CD4-positive, CD25-positive, alpha-beta regulatory T cell (primary cell): ENCODE measurements around the gene OR7G2. TPM values are rescaled to one million over a fixed set of nuclear protein-coding genes. Genes with fewer than 3 reads are reported as not detected.

Experiments
- ATAC-seq, 2 donors: fragments of 150-1000 bp; cut with Tn5 transposase; one replicate each; pipeline ENCODE4 v1.10.0; 2021; ENCODE audit warnings: low read depth in 2 of 2, moderate number of reproducible peaks in 2 of 2, moderate library complexity in 1 of 2
- DNase-seq, 3 donors: peaks; one replicate each; pipeline versions ENCODE4 v3.0.0 to v3.0.0-alpha.2; 2012 to 2022; ENCODE audit warnings: mixed read lengths in 1 of 3
- H3K27ac ChIP-seq: one replicate; pipeline ENCODE4 v1.7.0; 2013; ENCODE audit warnings: mild to moderate bottlenecking, low read length; ENCODE audit not compliant: insufficient read depth, poor library complexity, severe bottlenecking
- H3K27me3 ChIP-seq: one replicate; pipeline ENCODE4 v1.7.0; 2013; ENCODE audit warnings: low read length; ENCODE audit not compliant: control insufficient read depth, insufficient read depth
- H3K36me3 ChIP-seq: one replicate; pipeline ENCODE4 v1.7.0; 2013; ENCODE audit warnings: mild to moderate bottlenecking, low read length, moderate library complexity; ENCODE audit not compliant: control insufficient read depth, insufficient read depth
- H3K4me1 ChIP-seq: 2 replicates; pipeline ENCODE4 v1.7.0; 2013; ENCODE audit warnings: mild to moderate bottlenecking, low read length; ENCODE audit not compliant: insufficient read depth, control insufficient read depth, poor library complexity, severe bottlenecking
- H3K4me3 ChIP-seq: one replicate; pipeline ENCODE4 v1.7.0; 2013; ENCODE audit warnings: low read depth, mild to moderate bottlenecking, low read length, moderate library complexity
- H3K9me3 ChIP-seq, 2 experiments: 1 replicate in 1 of 2; 2 replicates in 1 of 2; pipeline ENCODE4 v1.7.0; 2013; ENCODE audit warnings: low read length in 2 of 2, mild to moderate bottlenecking in 1 of 2, moderate library complexity in 1 of 2; ENCODE audit not compliant: control insufficient read depth in 2 of 2
- H3K27ac Mint-ChIP-seq, 3 donors: one replicate each; pipeline ENCODE4 v1.8.0; 2020 to 2022; ENCODE audit warnings: mild to moderate bottlenecking in 3 of 3, mixed read lengths in 3 of 3, moderate library complexity in 2 of 3
- H3K27me3 Mint-ChIP-seq: one replicate; pipeline ENCODE4 v1.8.0; 2022; ENCODE audit warnings: mild to moderate bottlenecking, mixed read lengths
- H3K36me3 Mint-ChIP-seq: one replicate; pipeline ENCODE4 v1.8.0; 2020; ENCODE audit warnings: mixed read lengths
- H3K4me1 Mint-ChIP-seq, 4 donors: one replicate each; pipeline ENCODE4 v1.8.0; 2020 to 2022; ENCODE audit warnings: mixed read lengths in 4 of 4, mild to moderate bottlenecking in 1 of 4
- H3K4me3 Mint-ChIP-seq, 4 donors: one replicate each; pipeline ENCODE4 v1.8.0; 2020 to 2022; ENCODE audit warnings: mild to moderate bottlenecking in 4 of 4, mixed read lengths in 4 of 4, moderate library complexity in 3 of 4
- H3K9me3 Mint-ChIP-seq, 7 donors: one replicate each; pipeline ENCODE4 v1.8.0; 2020 to 2022; ENCODE audit warnings: mixed read lengths in 7 of 7, mild to moderate bottlenecking in 3 of 7, moderate library complexity in 2 of 7
- polyA plus RNA-seq, 4 donors: library from polyadenylated mRNA; unstranded; fragments of 300-500 nt; fragmentation: Illumina TruSeq; gene quantifications; one replicate each; pipeline ENCODE4 v1.2.3, GENCODE V29; 2021
- total RNA-seq: library from RNA; stranded (reverse); gene quantifications from one replicate; pipeline ENCODE4 v1.2.3, GENCODE V29; 2022

Gene OR7G2
- total and polyA plus RNA-seq, 5 donors from 2014 or later, result not detected

GRCh38 chr19:9144920-9145319, 37.6 kb upstream of the OR7G2 start:
- Mint-ChIP-seq H3K4me1 (peaks cover 31 to 83% (median 38%) of the 10 kb centered on the region in 4 donors), H3K27ac (no peak overlapping the region), H3K9me3 (peaks cover 0 to 27% (median 19%) of the 10 kb centered on the region in 7 donors), H3K27me3 (no peaks in the 10 kb centered on the region), H3K36me3 (peaks cover 46% of the 10 kb centered on the region), H3K4me3 (peak overlapping the region in 2 of 4 donors; percentile 78 to 83)
- ATAC-seq (no peak), DNase-seq (no peak)
- Histone ChIP-seq H3K4me1 (peaks cover 21% of the 10 kb centered on the region), H3K27ac (no peak overlapping the region), H3K27me3 (no peaks in the 10 kb centered on the region), H3K36me3 (peaks cover 42% of the 10 kb centered on the region), H3K9me3 (peaks cover 24 to 37% of the 10 kb centered on the region in 2 experiments), H3K4me3 (no peak overlapping the region)

GRCh38 chr19:9140159-9140874, 33.0 kb upstream of the OR7G2 start, which contains the start of gene ZNF317:
Gene ZNF317, plus strand, starts transcription at chr19:9140397. Its CDS starts 15,620 bp downstream, at chr19:9156017.
- H3K27me3 Mint-ChIP-seq, result no peaks in the 10 kb centered on the region
- H3K9me3 ChIP-seq, result peaks cover 12 to 19% of the 10 kb centered on the region in 2 experiments
- peak within 1 kb of the TSS; percentile 98 for H3K4me3 ChIP-seq
- H3K36me3 Mint-ChIP-seq, result peaks cover 14% of the 10 kb centered on the region
- H3K27ac Mint-ChIP-seq, result peak within 1 kb of the TSS; percentile 95 to 99 (median 98)
- H3K36me3 ChIP-seq, result peaks cover 14% of the 10 kb centered on the region
- H3K27me3 ChIP-seq, result no peaks in the 10 kb centered on the region
- peaks cover 10 to 55% (median 28%) of the 10 kb centered on the region in 4 donors for H3K4me1 Mint-ChIP-seq
- H3K4me1 ChIP-seq, result peaks cover 25% of the 10 kb centered on the region
- peak within 1 kb of the TSS; percentile 89 for H3K27ac ChIP-seq
- peak; percentile 88 to 95 (median 91) for DNase-seq
- peak within 1 kb of the TSS; percentile 89 to 98 (median 97) for H3K4me3 Mint-ChIP-seq
- peak; percentile 92 to 94 for ATAC-seq
- peaks cover 0 to 14% (median 5%) of the 10 kb centered on the region in 7 donors for H3K9me3 Mint-ChIP-seq

GRCh38 chr19:9139609-9140158, 32.4 kb upstream of the OR7G2 start:
- Histone ChIP-seq H3K27me3 (no peaks in the 10 kb centered on the region), H3K36me3 (peaks cover 8% of the 10 kb centered on the region), H3K9me3 (peaks cover 6 to 13% of the 10 kb centered on the region in 2 experiments), H3K27ac (peak overlapping the region; percentile 89), H3K4me1 (peaks cover 25% of the 10 kb centered on the region), H3K4me3 (peak overlapping the region; percentile 98)
- H3K27ac Mint-ChIP-seq, result peak overlapping the region; percentile 95 to 99 (median 98)
- no peaks in the 10 kb centered on the region for H3K27me3 Mint-ChIP-seq
- peaks cover 9% of the 10 kb centered on the region for H3K36me3 Mint-ChIP-seq
- peaks cover 10 to 50% (median 26%) of the 10 kb centered on the region in 4 donors for H3K4me1 Mint-ChIP-seq
- H3K9me3 Mint-ChIP-seq, result peaks cover 0 to 10% (median 3%) of the 10 kb centered on the region in 7 donors
- peak overlapping the region; percentile 89 to 98 (median 97) for H3K4me3 Mint-ChIP-seq
- ATAC-seq (no peak), DNase-seq (no peak)

- H3K9me3 ChIP-seq, result no peaks in the 10 kb centered on the region
- no peak overlapping the region for H3K4me3 Mint-ChIP-seq
- H3K27ac Mint-ChIP-seq, result no peak overlapping the region
- H3K27ac ChIP-seq, result no peak overlapping the region
- DNase-seq, result no peak
- peaks cover 0 to 6% (median 0%) of the 10 kb centered on the region in 4 donors for H3K4me1 Mint-ChIP-seq
- no peaks in the 10 kb centered on the region for H3K36me3 Mint-ChIP-seq
- peaks cover 4% of the 10 kb centered on the region for H3K27me3 Mint-ChIP-seq
- no peak overlapping the region for H3K4me3 ChIP-seq
- ATAC-seq, result no peak
- H3K9me3 Mint-ChIP-seq, result no peaks in the 10 kb centered on the region
- peaks cover under 1% of the 10 kb centered on the region for H3K27me3 ChIP-seq
- H3K36me3 ChIP-seq, result no peaks in the 10 kb centered on the region
- H3K4me1 ChIP-seq, result no peaks in the 10 kb centered on the region
Observed at GRCh38 chr19:9132422-9132821, 25.1 kb upstream of the OR7G2 start.

GRCh38 chr19:9130965-9131364, 23.7 kb upstream of the OR7G2 start:
- Histone ChIP-seq H3K36me3 (no peaks in the 10 kb centered on the region), H3K27ac (no peak overlapping the region), H3K9me3 (no peaks in the 10 kb centered on the region), H3K27me3 (peaks cover 5% of the 10 kb centered on the region), H3K4me3 (no peak overlapping the region), H3K4me1 (no peaks in the 10 kb centered on the region)
- DNase-seq (peak in 1 of 3 donors; percentile 21), ATAC-seq (no peak)
- Mint-ChIP-seq H3K4me1 (peaks cover 0 to 3% (median 0%) of the 10 kb centered on the region in 4 donors), H3K9me3 (no peaks in the 10 kb centered on the region), H3K36me3 (no peaks in the 10 kb centered on the region), H3K27ac (no peak overlapping the region), H3K27me3 (peaks cover 8% of the 10 kb centered on the region), H3K4me3 (no peak overlapping the region)

- DNase-seq (no peak), ATAC-seq (no peak)
- H3K27ac Mint-ChIP-seq, result no peak overlapping the region
- Histone ChIP-seq H3K4me3 (no peak overlapping the region), H3K4me1 (no peaks in the 10 kb centered on the region), H3K36me3 (no peaks in the 10 kb centered on the region), H3K9me3 (no peaks in the 10 kb centered on the region), H3K27ac (no peak overlapping the region), H3K27me3 (peaks cover 5% of the 10 kb centered on the region)
- H3K4me1 Mint-ChIP-seq, result peaks cover 0 to 3% (median 0%) of the 10 kb centered on the region in 4 donors
- H3K4me3 Mint-ChIP-seq, result no peak overlapping the region
- H3K27me3 Mint-ChIP-seq, result peaks cover 9% of the 10 kb centered on the region
- no peaks in the 10 kb centered on the region for H3K36me3 Mint-ChIP-seq
- H3K9me3 Mint-ChIP-seq, result no peaks in the 10 kb centered on the region
Observed at GRCh38 chr19:9128171-9128570, 20.9 kb upstream of the OR7G2 start.

GRCh38 chr19:9126900-9127405, 19.7 kb upstream of the OR7G2 start, which contains the start of gene OR7G3:
Gene OR7G3, minus strand, starts transcription at chr19:9126950. Its CDS starts 0 bp downstream, at chr19:9126950.
- Histone ChIP-seq H3K4me1 (no peaks in the 10 kb centered on the region), H3K27me3 (peaks cover 5% of the 10 kb centered on the region), H3K9me3 (no peaks in the 10 kb centered on the region), H3K36me3 (no peaks in the 10 kb centered on the region), H3K27ac (no peak within 1 kb of the TSS), H3K4me3 (no peak within 1 kb of the TSS)
- Mint-ChIP-seq H3K9me3 (no peaks in the 10 kb centered on the region), H3K4me3 (no peak within 1 kb of the TSS), H3K36me3 (no peaks in the 10 kb centered on the region), H3K4me1 (peaks cover 0 to 3% (median 0%) of the 10 kb centered on the region in 4 donors), H3K27ac (no peak within 1 kb of the TSS), H3K27me3 (peaks cover 9% of the 10 kb centered on the region)
- no peak for ATAC-seq
- no peak for DNase-seq
